Measurements from ENCODE around the gene IGSF21.

IGSF21 gene

GRCh38 chr1:18182398-18183160 lies 75.0 kb downstream of the IGSF21 start:
- TF ChIP-seq CTCF (conservative IDR thresholded peaks at IDR 0.05) = no peak
- H3K27ac ChIP-seq = no peak overlapping the region

GRCh38 chr1:18183533-18183932 lies 75.9 kb downstream of the IGSF21 start:
- H3K27ac ChIP-seq = no peak overlapping the region
- TF ChIP-seq CTCF (conservative IDR thresholded peaks at IDR 0.05) = no peak

GRCh38 chr1:18187054-18187453 lies 79.5 kb downstream of the IGSF21 start:
- TF ChIP-seq CTCF (conservative IDR thresholded peaks at IDR 0.05) = no peak
- no peak overlapping the region for H3K27ac ChIP-seq

DNA sequence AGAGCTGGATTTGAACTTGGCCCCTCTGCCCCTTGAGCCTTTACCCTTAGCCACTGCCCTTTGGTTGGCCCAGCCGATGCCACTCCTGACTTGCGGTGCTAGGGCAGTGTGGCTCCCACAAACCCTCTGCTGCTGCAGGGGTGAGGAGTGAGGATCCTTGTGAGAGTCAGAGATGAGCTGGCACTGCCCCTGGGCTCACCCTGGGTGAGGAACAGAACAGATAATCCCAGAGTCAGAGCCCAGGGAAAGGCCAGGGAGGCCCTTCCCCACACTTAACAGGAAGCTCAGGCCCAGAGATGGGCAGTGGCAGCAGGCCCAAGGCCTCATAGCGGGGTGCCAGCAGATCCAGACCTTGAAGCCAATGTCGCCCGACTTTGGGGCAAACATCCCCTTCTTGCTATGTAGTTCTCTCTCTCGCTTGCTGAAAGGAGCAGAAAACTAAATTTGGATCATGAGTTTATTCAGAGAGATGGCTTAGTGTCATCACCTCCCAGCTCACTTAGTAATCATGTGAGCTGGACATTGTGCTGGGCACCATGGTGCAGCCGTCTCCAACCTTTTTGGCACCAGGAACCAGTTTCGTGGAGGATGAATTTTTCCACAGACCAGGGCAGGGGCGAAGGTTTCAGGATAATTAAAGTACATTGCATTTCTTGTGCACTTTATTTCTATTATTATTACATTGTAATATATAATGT lies 81.4 kb downstream of the IGSF21 start:
- no peak for TF ChIP-seq CTCF (conservative IDR thresholded peaks at IDR 0.05)
- peak overlapping the region; percentile 89; the same call in 1 of the 2 replicates for H3K27ac ChIP-seq

- TF ChIP-seq CTCF (conservative IDR thresholded peaks at IDR 0.05) = no peak
- peak overlapping the region; percentile 89 for H3K27ac ChIP-seq
Observed at GRCh38 chr1:18190598-18190997, 83.0 kb downstream of the IGSF21 start.

GRCh38 chr1:18191037-18191436 lies 83.4 kb downstream of the IGSF21 start:
- H3K27ac ChIP-seq = peak overlapping the region; percentile 89
- TF ChIP-seq CTCF (conservative IDR thresholded peaks at IDR 0.05) = no peak

DNA sequence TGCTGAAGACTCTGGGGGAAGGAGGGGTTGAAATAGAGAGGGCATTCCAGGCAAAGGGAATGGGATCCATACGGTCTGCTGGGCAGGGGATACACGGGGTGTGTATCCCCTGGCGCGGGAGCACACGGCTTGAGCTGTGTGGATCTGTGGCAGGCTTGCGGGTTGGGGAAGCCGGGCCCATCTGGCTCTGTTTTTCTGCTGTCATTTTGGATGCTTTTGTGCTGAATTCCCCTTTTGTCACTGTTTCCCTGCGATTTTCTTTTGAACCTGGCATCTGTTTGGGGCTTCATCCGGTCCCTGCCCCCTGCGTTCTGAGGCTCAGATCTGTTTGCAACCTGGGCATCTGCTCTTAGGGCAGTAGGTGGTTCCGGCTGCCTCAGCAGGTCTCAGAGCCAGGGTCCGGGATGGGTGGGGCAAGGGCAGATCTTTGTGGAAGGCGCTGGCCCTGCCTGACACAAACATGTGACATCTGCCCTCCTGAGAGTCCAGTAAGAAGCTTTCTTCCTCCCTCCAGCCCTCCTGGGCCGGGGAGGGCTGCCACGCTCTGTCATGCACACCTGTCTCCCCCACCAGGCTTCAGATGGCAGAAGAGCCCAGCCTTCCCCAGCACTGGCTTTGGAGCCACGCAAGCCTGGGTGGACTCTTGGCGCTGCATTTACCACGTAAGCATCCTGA lies 84.0 kb downstream of the IGSF21 start:
- peak overlapping the region; percentile 89 for H3K27ac ChIP-seq
- no peak for TF ChIP-seq CTCF (conservative IDR thresholded peaks at IDR 0.05)
